Gastrocnemius medialis (tissue), 4 donors: Measurements from ENCODE around the gene HEBP1.

Experiments used
- POLR2A ChIP-seq, 2 donors: fragments of 450-650 bp; IDR thresholded peaks; one replicate each; pipeline ENCODE4 v1.6.1; 2017; ENCODE audit warnings: antibody characterized with exemption in 2 of 2, mild to moderate bottlenecking in 2 of 2, moderate library complexity in 2 of 2
- TF ChIP-seq, protein P1 (sequence below), 5 experiments: fragments of 450-650 bp in 3 of 5; fragments of 200-600 bp in 2 of 5; sonication (generic) in 2 of 5; IDR thresholded peaks in 4 of 5; conservative IDR thresholded peaks in 1 of 5; 1 replicate in 4 of 5; 2 replicates in 1 of 5; pipeline ENCODE4 v1.5.1; 2016 to 2019; ENCODE audit warnings: antibody characterized with exemption in 5 of 5, mild to moderate bottlenecking in 3 of 5, moderate library complexity in 3 of 5

DNA sequence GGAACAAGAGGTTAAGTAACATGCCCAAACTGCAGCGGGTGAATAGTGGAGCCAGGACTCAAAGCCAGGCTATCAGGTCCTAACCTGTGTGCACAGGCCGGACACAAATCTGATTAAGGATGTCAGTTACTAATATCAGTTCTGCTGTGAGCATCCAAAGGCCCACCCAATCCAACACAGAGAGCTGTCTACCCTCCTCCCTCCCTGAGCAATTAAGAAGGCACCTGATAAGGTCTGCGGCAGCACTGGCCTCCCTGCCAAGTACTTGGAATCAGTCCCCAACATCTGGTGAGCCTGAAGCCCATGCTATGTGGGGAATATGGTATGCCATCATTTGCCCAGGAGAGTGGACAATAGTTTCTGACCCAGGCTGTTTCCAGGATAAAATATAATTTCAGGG, 3.9 kb downstream of the HEBP1 start:
- TF ChIP-seq POLR2A (IDR thresholded peaks at IDR 0.05), result no peak
- TF ChIP-seq, protein P1, sequence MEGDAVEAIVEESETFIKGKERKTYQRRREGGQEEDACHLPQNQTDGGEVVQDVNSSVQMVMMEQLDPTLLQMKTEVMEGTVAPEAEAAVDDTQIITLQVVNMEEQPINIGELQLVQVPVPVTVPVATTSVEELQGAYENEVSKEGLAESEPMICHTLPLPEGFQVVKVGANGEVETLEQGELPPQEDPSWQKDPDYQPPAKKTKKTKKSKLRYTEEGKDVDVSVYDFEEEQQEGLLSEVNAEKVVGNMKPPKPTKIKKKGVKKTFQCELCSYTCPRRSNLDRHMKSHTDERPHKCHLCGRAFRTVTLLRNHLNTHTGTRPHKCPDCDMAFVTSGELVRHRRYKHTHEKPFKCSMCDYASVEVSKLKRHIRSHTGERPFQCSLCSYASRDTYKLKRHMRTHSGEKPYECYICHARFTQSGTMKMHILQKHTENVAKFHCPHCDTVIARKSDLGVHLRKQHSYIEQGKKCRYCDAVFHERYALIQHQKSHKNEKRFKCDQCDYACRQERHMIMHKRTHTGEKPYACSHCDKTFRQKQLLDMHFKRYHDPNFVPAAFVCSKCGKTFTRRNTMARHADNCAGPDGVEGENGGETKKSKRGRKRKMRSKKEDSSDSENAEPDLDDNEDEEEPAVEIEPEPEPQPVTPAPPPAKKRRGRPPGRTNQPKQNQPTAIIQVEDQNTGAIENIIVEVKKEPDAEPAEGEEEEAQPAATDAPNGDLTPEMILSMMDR (IDR thresholded peaks at IDR 0.05 in 4 of 5, conservative IDR thresholded peaks at IDR 0.05 in 1 of 5), result no peak
